Uterus (tissue), 2 donors: Measurements from ENCODE around the gene ZNF232.
"Not testable (repeated sequence)": the region's sequence is repeated elsewhere in the genome, so short reads cannot be mapped to it uniquely, and the experiment has no call there.

Source experiments
- POLR2A ChIP-seq, 2 donors: fragments of 450-650 bp; IDR thresholded peaks; one replicate each; pipeline ENCODE4 v1.6.1; 2016; ENCODE audit warnings: antibody characterized with exemption in 2 of 2, mild to moderate bottlenecking in 1 of 2, moderate library complexity in 1 of 2
- TF ChIP-seq, protein P1 (sequence below), 4 experiments: fragments of 200-600 bp in 2 of 4; fragments of 450-650 bp in 2 of 4; sonication (generic) in 2 of 4; IDR thresholded peaks; one replicate each; pipeline ENCODE4 v1.5.1; 2016 to 2019; ENCODE audit warnings: antibody characterized with exemption in 4 of 4, mild to moderate bottlenecking in 2 of 4, moderate library complexity in 1 of 4

DNA sequence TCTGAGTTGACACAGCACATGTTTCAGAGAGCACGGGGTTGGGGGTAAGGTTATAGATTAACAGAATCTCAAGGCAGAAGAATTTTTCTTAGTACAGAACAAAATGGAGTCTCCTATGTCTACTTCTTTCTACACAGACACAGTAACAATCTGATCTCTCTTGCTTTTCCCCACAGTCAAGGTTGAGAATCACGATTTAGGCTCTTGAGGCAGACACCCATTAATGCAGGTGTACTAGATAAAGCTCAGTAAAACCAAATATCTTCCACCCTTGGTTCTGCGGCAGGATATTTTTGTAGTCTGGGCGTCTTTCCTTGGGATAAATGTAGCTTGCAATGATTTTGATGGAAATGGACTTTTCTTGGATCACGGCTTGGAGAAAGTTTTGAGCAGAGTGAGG is 36.2 kb downstream of the ZNF232 start:
- TF ChIP-seq, protein P1, sequence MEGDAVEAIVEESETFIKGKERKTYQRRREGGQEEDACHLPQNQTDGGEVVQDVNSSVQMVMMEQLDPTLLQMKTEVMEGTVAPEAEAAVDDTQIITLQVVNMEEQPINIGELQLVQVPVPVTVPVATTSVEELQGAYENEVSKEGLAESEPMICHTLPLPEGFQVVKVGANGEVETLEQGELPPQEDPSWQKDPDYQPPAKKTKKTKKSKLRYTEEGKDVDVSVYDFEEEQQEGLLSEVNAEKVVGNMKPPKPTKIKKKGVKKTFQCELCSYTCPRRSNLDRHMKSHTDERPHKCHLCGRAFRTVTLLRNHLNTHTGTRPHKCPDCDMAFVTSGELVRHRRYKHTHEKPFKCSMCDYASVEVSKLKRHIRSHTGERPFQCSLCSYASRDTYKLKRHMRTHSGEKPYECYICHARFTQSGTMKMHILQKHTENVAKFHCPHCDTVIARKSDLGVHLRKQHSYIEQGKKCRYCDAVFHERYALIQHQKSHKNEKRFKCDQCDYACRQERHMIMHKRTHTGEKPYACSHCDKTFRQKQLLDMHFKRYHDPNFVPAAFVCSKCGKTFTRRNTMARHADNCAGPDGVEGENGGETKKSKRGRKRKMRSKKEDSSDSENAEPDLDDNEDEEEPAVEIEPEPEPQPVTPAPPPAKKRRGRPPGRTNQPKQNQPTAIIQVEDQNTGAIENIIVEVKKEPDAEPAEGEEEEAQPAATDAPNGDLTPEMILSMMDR (IDR thresholded peaks at IDR 0.05): not testable (repeated sequence)
- not testable (repeated sequence) for TF ChIP-seq POLR2A (IDR thresholded peaks at IDR 0.05)
